Inferior parietal cortex (tissue), 1 donor: Measurements from ENCODE around the gene PRR15.

Experiments
- DNase-seq: peaks from one replicate; pipeline ENCODE4 v3.0.0-alpha.2; 2016; ENCODE audit errors: extremely low spot score

Gene PRR15

DNA sequence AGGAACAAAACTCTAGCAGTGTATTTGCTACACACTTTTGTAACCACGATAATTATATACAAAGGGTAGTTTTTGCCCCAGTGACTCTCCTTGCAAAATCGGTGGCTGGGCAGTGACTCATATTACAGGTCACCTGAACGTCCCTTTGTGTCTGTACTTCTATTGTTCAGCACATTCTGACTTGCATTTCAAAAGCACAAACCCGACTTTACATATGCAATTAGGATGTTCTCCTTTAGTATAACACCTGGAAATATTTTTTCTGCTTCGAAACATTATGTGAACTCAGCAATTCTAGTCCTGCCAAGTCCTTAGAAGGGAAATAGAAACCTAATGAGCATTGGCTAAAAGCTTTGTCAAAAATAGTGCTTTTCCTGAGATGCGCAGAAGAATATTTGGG is 6.0 kb downstream of the PRR15 start:
- DNase-seq, result no peak

DNA sequence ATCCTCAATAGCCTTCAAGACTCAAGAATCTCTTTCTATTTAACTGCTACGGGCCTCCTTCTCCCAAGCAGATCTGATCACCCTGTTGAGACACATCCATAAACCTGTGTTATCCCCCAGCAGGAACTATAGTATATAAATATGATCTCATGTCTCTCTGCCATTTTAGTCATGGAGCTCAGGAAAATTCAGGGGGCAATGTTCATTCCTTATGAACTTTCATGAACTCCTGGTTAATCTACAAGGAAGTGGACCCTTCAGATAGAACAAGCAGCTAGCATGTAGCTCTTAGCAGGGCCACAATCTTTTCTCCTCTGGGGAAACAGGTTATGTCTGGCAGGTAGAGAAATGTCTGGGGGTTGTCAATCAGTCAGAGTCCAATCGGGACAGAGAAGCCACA is 8.9 kb downstream of the PRR15 start:
- no peak for DNase-seq

DNA sequence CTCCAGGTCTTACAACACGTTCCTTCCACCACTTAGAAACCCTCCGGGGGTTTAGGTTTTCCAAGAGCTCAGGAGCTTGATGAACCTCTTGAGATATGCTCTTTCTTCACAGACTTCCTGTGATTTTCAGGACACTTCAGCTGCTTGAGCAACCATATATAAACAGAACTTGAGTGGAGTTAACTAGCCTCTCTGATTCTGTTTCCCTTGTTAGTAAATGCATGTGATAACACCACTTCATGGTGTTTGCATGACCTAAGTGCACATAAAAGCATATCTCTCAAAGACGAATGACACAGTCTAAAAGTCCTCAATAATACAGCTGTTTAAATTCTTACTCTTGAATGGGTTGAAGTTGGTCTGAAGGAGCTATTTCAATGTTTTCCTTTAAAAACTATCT is 9.9 kb downstream of the PRR15 start:
- DNase-seq, result no peak

DNA sequence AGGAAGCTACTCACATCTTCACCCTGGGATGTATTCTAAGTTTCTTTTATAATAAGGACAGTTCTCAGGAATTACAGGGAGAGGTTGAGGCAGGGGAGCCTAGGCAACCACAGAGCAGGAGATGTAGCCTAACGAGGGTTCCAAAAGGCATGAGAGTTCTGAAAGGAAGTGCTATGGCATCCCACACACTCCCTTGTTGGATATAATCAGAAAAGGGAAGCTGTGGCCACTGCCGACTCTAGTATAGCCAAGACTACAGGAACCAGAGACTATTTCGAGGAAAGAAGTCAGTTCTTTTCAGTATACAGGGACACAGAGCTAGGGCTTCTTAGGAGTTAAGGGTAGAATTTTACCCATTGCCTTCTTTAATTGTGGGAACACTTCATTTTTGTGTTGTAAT is 11.0 kb downstream of the PRR15 start:
- no peak for DNase-seq

DNA sequence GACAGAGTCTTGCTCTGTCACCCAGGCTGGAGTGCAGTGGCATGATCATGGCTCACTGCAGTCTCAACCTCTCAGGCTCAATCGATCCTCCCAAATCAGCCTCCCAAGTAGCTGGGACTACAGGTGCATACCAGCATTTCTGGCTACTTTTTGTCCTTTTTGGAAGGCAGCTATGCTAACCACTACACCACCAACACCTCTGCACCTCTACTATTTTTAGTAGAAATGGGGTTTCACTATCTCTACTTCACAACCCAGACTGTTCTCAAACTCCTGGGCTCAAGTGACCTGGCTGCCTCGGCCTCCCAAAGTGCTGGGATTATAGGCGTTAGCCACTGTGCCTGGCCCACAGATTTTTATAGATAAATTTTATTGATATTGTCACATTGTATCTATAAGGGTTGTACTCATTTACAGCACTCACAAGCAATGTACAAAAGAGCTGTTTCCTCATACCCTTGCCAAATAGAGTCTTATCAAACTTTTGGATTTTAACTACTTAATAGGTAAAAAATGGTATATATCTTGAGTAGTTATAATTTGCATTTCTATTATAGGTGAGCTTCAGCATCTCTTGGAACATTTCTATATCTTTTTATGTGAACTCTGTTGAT is 23.7 kb downstream of the PRR15 start:
- DNase-seq, result no peak

DNA sequence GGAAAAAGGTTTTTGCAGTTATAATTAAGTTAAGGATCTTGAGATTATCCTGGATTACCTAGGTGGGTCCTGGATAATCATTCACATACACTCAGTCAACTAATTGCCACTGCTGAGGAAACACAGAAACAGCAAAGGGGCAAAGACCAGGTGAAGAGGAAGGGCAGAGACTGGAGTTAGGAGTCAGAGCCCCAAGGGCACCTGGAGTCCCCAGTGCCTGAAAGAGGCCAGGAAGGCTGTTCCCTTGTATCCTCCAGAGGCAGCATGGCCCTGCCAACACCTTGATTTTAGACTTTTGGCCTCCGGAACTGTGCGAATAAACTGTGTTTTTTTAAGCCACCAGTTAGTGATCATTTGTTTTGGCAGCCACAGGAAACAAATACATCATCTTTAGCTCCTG is 24.6 kb downstream of the PRR15 start:
- no peak for DNase-seq

DNA sequence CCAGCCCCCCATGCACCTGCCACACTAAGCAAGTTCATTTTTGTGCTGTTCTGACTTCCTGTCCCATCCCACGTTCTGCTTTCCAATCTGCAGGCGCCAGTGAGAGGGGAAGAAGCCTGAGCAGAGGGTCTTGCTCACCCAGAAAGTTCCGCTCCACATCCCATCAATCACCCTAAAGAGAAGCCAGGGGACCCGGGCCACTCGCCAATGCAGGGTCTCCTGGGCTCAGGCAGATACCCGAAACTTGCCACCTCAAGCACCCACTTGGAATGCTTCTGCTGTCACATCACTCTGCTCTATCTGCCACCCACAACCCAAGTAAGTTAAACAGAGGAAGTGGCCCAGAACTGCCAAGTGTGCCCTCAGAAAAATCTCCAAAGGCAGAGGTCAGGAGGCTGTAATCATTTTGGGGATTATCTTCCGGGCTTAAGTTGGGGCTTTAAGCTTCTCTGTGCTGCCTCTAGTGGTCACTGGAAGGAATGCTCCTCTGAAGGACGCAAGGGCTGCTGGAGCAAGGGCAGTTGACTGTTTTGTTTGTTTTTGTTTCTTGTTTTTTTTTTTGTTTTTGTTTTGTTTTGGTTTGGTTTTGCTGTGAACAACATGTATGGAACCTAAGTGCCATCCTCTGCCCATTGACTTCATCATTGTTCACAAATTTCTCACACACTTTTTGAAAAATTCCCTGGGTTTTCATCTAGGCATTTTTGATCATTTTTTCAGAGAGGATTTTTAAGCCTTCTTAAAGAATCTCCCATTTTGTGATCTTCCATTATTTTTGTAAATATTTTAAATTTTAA is 25.5 kb downstream of the PRR15 start:
- DNase-seq, result no peak

DNA sequence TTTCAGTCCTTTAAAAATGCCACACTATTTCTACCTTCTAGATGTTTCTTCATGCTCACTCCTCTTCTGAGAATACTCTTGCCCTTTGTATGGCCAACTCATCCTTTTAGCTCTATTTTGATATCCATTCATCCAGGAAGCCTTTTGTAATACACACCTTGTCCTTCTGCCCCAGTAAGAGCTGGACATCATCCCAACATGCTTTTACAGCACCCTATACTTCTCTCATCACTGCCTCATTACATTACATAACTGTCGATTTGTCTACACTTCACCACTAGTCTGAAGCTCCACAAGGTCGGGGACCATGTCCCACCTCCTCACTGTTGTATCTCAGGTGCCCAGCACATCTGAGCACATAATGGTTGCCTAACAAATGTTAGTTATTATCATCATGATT is 29.2 kb downstream of the PRR15 start:
- DNase-seq, result no peak

DNA sequence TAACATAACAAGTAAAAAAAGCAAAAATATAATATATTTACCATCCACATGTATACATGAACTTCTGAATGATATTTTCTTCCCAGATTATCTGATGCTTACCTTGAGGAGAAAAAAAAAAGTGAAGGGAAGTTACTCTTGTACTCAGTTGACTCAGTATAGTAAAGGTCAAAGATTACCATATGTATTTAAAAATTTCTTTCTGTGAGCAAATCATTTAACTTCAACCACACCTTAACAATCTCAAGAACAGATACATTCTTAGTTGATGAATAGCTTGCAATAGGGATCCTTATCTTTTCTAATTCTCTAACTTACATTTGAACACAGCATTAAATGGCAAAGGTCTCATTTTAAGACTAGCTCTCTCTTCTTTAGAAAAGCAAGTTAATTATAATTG is 29.8 kb downstream of the PRR15 start:
- DNase-seq, result no peak

DNA sequence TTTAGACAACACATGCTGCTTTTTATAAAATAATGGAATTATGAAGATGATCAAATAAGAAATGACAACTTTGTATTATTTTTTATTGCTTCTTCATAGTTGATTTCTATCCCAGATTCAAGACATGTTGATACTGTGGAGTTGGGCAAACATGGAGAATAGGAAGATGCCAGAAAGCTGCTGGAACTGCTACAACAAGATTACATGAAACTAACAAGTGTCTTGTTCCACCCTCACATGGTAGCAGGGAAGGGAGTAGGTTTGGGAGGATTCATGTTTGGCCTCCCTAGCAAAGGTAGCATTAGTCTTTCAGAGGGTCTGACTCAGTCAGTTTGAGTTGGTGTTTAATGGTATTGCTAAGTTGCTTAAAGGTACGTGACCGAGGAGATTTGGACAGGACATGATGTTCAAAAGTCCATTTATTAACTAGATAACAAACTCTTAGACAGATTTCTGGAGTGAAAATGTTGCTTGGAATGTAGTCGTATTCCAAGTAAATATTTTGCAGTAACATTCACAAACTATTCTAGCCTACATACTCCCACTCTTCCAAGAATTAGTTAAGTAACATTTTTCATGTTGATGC is 33.1 kb downstream of the PRR15 start:
- no peak for DNase-seq

DNA sequence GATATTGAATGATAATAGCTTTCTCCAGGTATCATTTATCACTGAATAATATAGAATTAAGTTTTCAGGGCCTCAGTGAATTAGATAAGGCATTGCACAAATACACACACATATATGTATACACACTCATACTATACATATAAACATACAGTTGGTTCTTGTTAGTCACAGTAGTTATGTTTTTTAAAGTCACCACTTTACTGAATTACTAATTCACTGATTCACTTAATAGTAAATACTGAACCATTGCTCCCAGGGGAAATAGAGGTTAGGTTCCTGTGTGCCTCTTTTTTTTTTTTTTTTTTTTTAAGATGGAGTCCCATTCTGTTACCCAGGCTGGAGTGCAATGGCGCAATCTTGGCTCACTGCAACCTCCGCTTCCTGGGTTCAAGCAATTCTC is 33.6 kb downstream of the PRR15 start:
- no peak for DNase-seq

DNA sequence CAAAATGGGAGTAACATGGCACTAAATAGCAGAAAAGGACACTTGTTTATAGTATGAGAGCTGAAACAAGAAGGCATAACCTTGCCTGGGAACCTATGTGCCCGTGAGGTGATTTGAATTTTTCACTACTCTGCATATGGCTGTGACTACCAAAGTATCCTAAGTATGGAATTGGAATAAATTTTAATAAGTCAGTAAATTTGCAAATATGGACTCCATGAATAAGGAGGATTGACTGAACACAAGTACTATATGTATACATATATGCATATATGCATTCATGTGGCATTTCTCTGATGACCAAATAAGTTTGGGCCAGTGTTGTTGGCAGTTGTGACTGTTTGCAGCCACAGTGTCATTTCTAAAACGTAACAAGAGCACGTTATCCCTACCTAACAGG is 34.5 kb downstream of the PRR15 start:
- no peak for DNase-seq

DNA sequence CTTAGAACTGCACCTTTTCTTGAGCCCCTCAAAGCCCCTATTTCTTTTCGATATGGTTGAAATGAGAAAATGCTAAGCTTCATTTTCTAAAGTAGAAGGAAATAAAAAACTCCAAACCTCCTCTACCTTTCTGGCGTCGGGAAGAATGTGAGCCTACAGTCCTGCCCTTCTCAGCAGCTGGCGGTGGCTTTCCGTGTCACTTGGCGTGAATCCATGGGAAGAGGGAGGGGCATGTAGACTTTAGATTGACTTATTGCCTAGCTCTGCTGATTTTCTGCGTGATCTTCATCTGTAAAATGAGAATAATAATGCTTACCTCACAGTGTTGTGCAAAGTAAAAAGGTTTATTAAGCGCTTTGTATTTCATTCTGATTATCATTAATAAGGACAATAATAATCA is 35.0 kb downstream of the PRR15 start:
- DNase-seq, result no peak

DNA sequence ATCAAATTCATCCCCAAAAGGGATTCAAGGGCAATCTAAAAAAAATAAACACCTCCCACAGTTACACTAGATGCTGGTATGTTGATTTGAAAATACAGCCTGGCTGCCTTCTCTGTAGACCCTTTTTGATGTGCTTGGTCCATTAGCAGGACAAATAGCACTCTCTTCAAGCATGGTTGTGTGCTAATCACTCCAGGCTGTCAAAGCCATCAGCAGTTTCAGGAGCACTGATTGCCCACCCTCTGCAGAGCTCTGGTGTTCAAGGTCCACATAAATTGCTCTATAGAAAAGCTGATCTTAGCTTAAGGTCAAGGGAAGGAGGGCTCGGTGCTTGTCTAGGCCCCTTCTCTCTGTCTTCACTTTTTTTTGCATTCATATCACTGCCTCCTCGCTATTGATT is 35.4 kb downstream of the PRR15 start:
- DNase-seq, result no peak

DNA sequence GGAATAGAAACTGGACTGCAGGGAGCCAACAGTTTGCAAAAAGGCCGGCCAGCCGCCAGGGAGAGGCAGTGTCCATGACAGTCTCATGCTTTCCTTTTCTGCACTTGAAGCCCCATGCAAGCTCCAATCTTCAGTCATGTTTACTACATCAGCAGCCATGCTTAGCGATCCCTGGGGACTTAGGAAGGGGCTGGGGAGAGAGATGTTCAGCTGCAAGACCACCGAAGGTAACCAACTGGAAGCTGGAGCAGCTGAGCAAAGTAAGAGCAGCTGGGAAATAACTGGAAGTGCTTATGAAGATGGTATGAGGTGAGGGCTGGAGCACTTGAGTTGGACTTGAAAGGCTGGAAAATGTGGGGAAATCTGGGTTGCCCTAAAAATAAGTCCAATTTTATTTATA is 37.0 kb downstream of the PRR15 start:
- DNase-seq, result no peak

DNA sequence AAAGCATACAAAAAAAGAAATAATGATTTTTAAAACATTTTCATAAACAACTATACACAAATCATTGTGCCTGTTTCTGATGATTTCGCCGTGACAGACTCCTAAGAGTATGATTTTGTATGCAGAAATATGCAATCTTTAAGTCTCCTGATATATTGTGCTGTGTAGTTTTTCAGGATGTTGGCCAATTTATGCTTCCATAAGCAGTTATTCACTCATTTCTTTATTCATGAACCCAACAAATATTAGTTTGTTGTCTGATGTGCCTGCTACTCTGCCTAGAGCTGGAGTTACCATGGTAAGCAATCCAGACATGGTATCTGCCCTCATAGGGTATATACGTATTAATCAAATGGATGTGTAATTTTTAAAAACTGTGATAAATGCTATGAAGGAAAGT is 40.4 kb downstream of the PRR15 start:
- no peak for DNase-seq

DNA sequence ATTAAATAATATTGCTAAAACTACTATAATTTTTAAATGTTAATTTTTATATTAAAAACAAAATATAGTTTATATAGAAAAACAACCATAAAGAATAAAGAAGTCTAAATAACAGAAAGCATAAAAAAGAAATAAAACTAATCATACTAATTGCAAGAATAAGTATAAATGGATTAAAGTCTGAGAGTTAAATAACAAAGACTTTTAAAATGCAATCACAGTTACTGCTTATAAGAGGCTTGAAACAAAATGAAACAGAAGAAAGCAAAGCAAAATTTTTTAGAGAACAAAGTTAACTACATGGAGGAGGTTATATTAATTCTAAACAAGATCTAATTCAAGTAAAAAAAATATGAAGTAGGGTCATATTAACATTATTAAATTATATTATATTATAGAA is 41.1 kb downstream of the PRR15 start:
- DNase-seq, result no peak

DNA sequence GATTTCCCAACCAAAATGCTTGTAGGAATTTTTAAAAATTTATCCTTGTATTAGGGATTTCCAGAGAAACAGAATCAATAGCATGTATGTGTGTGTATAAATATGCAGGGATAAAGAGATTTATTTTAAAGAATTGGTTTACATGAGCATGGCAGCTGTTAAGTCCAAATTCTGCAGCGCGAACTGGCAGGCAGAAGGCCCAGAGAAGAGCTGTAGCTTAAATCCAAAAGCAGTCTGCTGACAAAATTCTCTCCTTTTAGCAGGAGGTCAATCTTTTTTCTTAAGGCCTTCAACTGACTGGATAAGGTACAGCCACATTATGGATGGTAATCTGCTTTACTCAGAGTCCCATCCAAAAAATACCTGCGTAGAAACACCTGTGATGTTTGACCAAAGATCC is 42.0 kb downstream of the PRR15 start:
- no peak for DNase-seq

DNA sequence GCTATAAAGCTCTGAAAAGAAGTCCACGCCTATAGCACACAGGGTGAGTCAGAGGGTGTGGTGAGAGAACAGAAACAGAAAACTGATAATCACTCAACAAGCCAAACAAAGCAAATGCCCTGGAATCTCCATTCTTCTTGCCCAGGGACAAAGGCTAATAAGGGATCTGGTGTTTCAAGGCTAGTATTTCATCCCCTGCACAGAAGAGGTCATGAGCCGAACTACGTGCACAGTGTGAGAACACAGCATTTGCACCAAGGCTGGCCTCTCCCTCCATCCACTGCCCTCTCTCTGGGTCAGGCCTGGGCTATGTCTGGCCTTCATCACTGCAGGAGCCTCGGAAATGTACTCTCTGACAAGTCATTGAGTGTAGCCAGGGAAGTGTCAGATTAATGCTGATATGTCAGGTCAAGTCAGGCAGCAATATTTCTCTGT is 42.7 kb downstream of the PRR15 start:
- no peak for DNase-seq

DNA sequence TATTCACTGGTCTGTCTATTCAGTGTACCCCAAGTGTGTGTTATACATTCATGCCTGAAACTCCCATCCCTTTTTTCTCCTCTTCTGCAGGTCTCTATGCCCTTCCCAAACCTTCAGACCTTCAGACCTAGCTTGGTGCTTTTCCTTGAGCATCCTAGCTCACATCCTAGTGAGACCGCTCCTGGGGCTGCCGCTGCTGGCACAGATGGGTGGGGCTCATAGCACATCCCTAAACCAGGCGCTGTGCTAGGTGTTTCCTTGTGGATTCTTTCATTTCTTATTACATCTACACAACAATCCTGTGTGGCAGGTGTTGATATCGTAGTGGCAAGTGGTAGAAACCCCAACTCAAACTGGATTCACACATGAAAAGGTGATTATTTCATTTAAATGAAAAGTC is 43.2 kb downstream of the PRR15 start:
- DNase-seq, result no peak

DNA sequence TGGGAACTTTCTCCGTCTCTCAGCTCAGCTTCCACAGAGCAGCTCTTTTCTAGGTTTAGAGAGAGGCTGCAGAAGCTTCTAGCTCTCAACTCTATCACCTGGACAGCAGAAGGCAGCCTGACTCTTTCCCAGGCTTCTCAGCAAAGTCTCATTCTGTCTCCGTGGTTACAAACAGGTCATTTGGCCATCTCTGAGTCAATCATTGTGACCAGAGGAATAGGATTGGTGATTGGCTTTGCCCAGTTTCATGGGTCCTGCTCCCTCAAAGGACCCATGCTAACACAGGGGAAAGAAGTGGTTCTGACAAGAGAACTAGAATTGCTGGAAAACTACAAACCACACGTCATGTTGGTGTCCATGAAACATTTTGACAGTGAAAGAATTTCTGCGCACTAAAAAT is 43.6 kb downstream of the PRR15 start:
- no peak for DNase-seq

DNA sequence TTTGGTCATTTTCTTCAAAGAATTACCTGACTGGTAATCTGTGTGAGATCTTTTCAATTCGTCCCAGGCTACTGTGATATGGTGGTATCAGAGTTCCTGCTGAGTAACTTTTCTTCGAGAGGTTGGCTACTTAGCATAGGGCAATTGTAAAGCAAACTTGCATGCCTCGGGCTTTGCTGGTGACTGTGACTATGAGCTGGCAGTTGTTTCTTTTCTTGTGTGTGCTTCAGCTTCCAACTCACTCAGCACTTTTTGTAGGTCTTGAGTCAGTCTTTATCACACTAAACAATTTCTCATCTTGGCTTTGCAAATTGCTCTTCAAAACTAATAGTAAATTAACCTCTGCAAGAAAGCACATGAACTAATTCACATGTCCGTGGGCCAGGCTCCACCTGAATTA is 44.3 kb downstream of the PRR15 start:
- DNase-seq, result no peak
